Measurements from ENCODE around the gene PLIN5. TPM values are rescaled to one million over a fixed set of nuclear protein-coding genes. Genes with fewer than 3 reads are reported as not detected.
A peak's percentile ranks its signal among the peaks of the same experiment; 100 is the strongest.
"Not testable (repeated sequence)": the region's sequence is repeated elsewhere in the genome, so short reads cannot be mapped to it uniquely, and the experiment has no call there.

The PLIN5 gene
- total and polyA plus RNA-seq, 5 experiments from 2014 or later: 0.28 to 2.6 (median 0.90) TPM

GRCh38 chr19:4536798-4537197 lies 1.8 kb upstream of the PLIN5 start:
- peaks cover 0 to 2% (median 0%) of the 10 kb centered on the region in 9 donors for H3K9me3 Mint-ChIP-seq

DNA sequence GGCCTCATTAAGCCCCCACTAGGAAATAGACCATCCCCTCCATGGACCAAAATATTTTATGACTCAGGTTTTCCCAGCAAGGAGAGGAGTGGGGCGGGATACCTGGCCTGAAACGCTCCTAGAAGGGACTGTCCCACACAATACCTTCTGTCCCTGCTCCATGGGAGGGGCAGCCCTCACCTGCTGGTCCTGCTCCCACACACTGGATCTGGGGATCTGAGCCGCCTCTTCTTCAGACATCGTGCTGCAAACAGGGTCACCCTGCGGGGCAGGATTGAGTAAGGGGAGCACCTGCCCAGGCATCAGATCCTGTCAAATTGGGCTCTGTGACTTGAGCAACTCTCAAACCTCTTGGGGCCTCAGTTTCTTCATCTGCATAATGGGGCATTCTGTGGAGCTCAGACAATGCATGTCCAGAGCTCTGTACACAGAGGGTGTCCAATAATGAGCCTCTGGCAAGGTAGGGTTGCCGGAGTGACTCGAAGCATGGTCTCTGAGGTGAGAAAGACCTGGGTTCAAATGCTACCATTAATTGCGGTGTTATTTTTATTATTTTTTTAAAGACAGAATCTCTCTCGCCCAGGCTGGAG lies 1.1 kb downstream of the PLIN5 start:
- Mint-ChIP-seq H3K4me1 (peaks cover 2 to 9% (median 6%) of the 10 kb centered on the region in 4 donors), H3K27me3 (peaks cover under 1 to 25% (median 3%) of the 10 kb centered on the region in 5 donors), H3K9me3 (no peaks in the 10 kb centered on the region), H3K4me3 (no peak overlapping the region), H3K36me3 (no peaks in the 10 kb centered on the region), H3K27ac (peak overlapping the region in 1 of 10 donors; percentile 53)
- POLR2A ChIA-PET: interaction anchor here (1.0 kb wide), 1 partner anchor 9 kb away, joined by 3 read pairs; no protein-coding TSS in a partner anchor
- DNase-seq: no peak
- ATAC-seq: no peak

More at GRCh38 chr19:4536798-4537197, 1.8 kb upstream of the PLIN5 start:
- peaks cover 7 to 16% (median 14%) of the 10 kb centered on the region in 4 donors for H3K4me1 Mint-ChIP-seq
- no peak for ATAC-seq
- H3K4me3 Mint-ChIP-seq: no peak overlapping the region
- H3K27me3 Mint-ChIP-seq: peaks cover 3 to 35% (median 12%) of the 10 kb centered on the region in 5 donors
- no peak overlapping the region for H3K27ac Mint-ChIP-seq
- H3K36me3 Mint-ChIP-seq: no peaks in the 10 kb centered on the region
- DNase-seq: no peak
- POLR2A ChIA-PET: no interaction called here

DNA sequence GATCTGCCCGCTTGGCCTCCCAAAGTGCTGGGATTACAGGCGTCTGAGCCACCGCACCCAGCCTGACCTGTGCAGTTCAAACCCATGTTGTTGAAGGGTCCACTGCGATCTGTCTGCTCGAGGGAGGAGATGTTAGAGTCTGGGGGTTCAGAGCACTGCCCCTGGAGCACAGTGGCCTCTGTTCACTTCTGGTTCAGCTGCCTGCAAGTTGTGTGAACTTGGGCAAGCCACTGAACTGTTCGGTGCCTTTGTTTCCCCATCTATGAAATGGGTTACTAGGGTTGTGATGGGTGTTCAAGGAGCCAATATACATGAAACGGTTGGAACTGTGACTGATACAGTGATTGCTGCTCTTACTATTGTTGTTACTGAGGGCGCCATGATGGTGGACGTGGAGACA lies 1.7 kb downstream of the PLIN5 start:
- Mint-ChIP-seq H3K27ac (no peak overlapping the region), H3K4me1 (peaks cover 2 to 9% (median 6%) of the 10 kb centered on the region in 4 donors), H3K27me3 (peaks cover 0 to 21% (median 3%) of the 10 kb centered on the region in 5 donors), H3K9me3 (no peaks in the 10 kb centered on the region), H3K36me3 (no peaks in the 10 kb centered on the region), H3K4me3 (no peak overlapping the region)
- ATAC-seq (no peak), DNase-seq (no peak)
- POLR2A ChIA-PET: no interaction called here

- Mint-ChIP-seq H3K4me1 (peaks cover 2 to 9% (median 6%) of the 10 kb centered on the region in 4 donors), H3K36me3 (no peaks in the 10 kb centered on the region), H3K4me3 (no peak overlapping the region), H3K27ac (peak overlapping the region in 1 of 10 donors; percentile 59), H3K9me3 (no peaks in the 10 kb centered on the region), H3K27me3 (peaks cover 0 to 11% (median 3%) of the 10 kb centered on the region in 5 donors)
- POLR2A ChIA-PET: no interaction called here
- ATAC-seq (no peak), DNase-seq (no peak)
Observed at GRCh38 chr19:4531562-4532165, 3.4 kb downstream of the PLIN5 start.

DNA sequence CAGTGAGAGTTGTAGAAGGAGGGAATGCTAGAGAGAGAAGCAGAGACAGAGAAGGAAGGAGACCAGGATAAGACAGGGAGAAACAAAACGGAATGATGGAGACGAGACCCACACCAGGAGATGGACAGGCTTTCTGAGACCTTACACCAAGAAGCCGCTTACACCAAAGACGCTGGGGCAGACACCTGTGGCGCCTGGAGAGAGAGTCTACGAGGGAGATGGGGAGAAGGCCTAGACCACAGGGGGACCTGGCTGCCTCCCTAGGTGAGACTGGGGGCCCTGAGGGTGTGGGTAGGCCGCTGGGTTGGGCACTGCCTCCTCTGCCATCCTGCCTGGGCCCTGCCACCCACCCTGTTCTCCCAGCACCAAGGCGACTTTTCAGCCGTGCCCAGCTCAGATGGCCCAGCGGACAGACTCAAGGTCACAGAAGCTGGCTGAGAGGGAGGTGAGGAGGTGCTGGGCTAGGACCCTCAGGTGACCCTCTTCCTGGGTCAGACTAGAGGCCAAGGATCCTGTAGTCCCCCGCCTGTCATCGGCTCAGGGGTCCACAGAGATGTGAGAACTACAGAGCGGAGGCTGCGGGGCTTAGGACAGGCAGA lies 5.0 kb downstream of the PLIN5 start:
- peak overlapping the region in 1 of 10 donors; percentile 52 for H3K4me3 Mint-ChIP-seq
- no peak for ATAC-seq
- no peak for DNase-seq
- no peaks in the 10 kb centered on the region for H3K9me3 Mint-ChIP-seq
- no peaks in the 10 kb centered on the region for H3K36me3 Mint-ChIP-seq
- no peak overlapping the region for H3K27ac Mint-ChIP-seq
- peaks cover 0 to 7% (median 3%) of the 10 kb centered on the region in 5 donors for H3K27me3 Mint-ChIP-seq
- H3K4me1 Mint-ChIP-seq: peaks cover 0 to 3% (median 0%) of the 10 kb centered on the region in 4 donors
- POLR2A ChIA-PET: no interaction called here

GRCh38 chr19:4528843-4529242 lies 6.2 kb downstream of the PLIN5 start:
- POLR2A ChIA-PET: no interaction called here
- Mint-ChIP-seq H3K9me3 (no peaks in the 10 kb centered on the region), H3K27me3 (peaks cover 0 to 5% (median 3%) of the 10 kb centered on the region in 5 donors), H3K4me1 (no peaks in the 10 kb centered on the region), H3K4me3 (no peak overlapping the region), H3K27ac (no peak overlapping the region), H3K36me3 (no peaks in the 10 kb centered on the region)
- DNase-seq (no peak), ATAC-seq (no peak)

DNA sequence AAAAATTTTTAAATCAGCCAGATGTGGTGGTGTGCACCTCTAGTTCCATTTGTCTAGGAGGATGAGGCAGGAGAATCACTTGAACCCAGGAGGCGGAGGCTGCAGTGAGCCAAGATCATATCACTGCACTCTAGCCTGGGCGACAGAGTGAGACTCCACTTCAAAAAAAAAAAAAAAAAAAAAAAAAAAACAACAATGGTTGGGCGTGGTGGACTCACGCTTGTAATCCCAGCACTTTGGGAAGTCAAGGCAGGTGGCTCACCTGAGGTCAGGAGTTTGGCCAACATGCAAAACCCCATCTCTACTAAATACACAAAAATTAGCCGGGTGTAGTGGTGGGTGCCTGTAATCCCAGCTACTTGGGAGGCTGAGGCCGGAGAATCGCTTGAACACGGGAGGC lies 7.6 kb downstream of the PLIN5 start:
- H3K4me3 Mint-ChIP-seq, H3K27ac Mint-ChIP-seq, ATAC-seq, H3K27me3 Mint-ChIP-seq, DNase-seq, POLR2A ChIA-PET, H3K36me3 Mint-ChIP-seq, H3K9me3 Mint-ChIP-seq, H3K4me1 Mint-ChIP-seq: not testable (repeated sequence)

GRCh38 chr19:4525563-4526002 lies 9.4 kb downstream of the PLIN5 start:
- Mint-ChIP-seq H3K4me3 (no peak overlapping the region), H3K9me3 (no peaks in the 10 kb centered on the region), H3K27me3 (peaks cover 0 to 11% (median 0%) of the 10 kb centered on the region in 5 donors), H3K36me3 (no peaks in the 10 kb centered on the region), H3K4me1 (no peaks in the 10 kb centered on the region), H3K27ac (no peak overlapping the region)
- ATAC-seq (no peak), DNase-seq (no peak)
- POLR2A ChIA-PET: interaction anchor here (1.0 to 1.4 kb wide), 3 partner anchors 9 to 258 kb away, joined by 3 to 6 read pairs (median 3); partner anchors contain the start of gene PLIN5

GRCh38 chr19:4524808-4525562 lies 10.0 kb downstream of the PLIN5 start:
- no peaks in the 10 kb centered on the region for H3K36me3 Mint-ChIP-seq
- POLR2A ChIA-PET: interaction anchor here (1.0 to 1.4 kb wide), 3 partner anchors 9 to 258 kb away, joined by 3 to 6 read pairs (median 3); partner anchors contain the start of gene PLIN5
- DNase-seq (peak; percentile 38 to 81 (median 56)), ATAC-seq (peak; percentile 74 to 78)
- H3K4me3 Mint-ChIP-seq: no peak overlapping the region
- no peaks in the 10 kb centered on the region for H3K9me3 Mint-ChIP-seq
- no peaks in the 10 kb centered on the region for H3K4me1 Mint-ChIP-seq
- no peak overlapping the region for H3K27ac Mint-ChIP-seq
- peaks cover 0 to 11% (median 0%) of the 10 kb centered on the region in 5 donors for H3K27me3 Mint-ChIP-seq

DNA sequence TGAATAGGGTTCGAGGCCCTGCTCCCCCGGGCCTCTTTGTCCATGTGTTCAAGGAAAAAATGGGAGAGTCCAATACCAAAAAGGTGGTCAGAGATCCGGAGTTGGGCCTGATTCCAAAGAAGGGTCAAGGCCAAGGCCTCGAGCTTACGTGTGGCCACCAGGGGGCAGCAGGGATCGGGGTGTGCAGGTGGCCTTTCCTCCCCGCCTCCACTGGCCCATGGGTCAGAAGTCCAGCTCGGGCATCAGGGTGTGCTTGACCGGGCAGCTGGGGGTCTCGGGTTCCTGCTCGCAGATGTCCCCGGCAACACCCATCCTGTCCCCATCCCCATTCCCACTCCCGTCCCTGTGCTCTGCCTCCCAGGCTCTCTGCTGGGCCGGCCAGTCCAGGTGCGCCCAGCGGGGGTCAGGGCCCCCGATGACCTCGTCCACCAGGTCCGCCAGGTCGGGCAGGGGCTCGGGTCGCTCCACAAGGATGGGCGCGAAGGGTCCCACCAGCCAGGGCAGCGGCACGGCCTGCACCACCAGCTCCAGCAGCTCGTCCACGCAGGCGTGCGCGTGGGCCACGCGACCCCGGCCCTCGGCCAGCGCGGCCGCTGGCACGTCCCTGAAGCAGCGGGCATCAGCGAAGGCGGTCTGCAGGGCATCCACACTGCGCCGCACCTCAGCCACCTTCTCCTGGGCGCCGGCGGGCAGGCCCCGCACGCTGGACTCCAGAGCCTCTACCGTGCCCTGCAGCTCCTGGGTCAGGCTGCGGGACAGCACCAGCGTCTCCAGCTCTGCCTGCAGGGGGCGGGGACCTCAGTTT lies 11.5 kb downstream of the PLIN5 start:
- peaks cover 0 to 19% (median 7%) of the 10 kb centered on the region in 5 donors for H3K27me3 Mint-ChIP-seq
- POLR2A ChIA-PET: no interaction called here
- ATAC-seq (no peak), DNase-seq (peak in 2 of 10 donors; percentile 10 to 16)
- H3K9me3 Mint-ChIP-seq: no peaks in the 10 kb centered on the region
- H3K4me3 Mint-ChIP-seq: no peak overlapping the region
- H3K36me3 Mint-ChIP-seq: no peaks in the 10 kb centered on the region
- no peak overlapping the region for H3K27ac Mint-ChIP-seq
- peaks cover 0 to 2% (median 0%) of the 10 kb centered on the region in 4 donors for H3K4me1 Mint-ChIP-seq

- Mint-ChIP-seq H3K4me1 (peaks cover 0 to 2% (median 0%) of the 10 kb centered on the region in 4 donors), H3K27me3 (peaks cover 0 to 19% (median 9%) of the 10 kb centered on the region in 5 donors), H3K27ac (peak overlapping the region in 1 of 10 donors; percentile 40), H3K9me3 (no peaks in the 10 kb centered on the region), H3K36me3 (no peaks in the 10 kb centered on the region), H3K4me3 (no peak overlapping the region)
- ATAC-seq (no peak), DNase-seq (no peak)
- POLR2A ChIA-PET: no interaction called here
Observed at GRCh38 chr19:4522291-4523002, 12.6 kb downstream of the PLIN5 start.

All from naive thymus-derived CD8-positive, alpha-beta T cell (primary cell).